GM23338 (cell line): ENCODE data around the gene CENPO. TPM values are rescaled to one million over a fixed set of nuclear protein-coding genes. Genes with fewer than 3 reads are reported as not detected.
A peak's percentile ranks its signal among the peaks of the same experiment; 100 is the strongest.

Experiments
- ATAC-seq: fragments of 200-7000 bp; cut with Tn5 transposase; 3 replicates; pipeline ENCODE4 v1.9.1; 2020
- DNase-seq: peaks from one replicate; pipeline ENCODE4 v3.0.0-alpha.2; 2015; ENCODE audit warnings: low spot score
- H2AFZ ChIP-seq: fragments of 200-600 bp; sonication (generic); 2 replicates; pipeline ENCODE4 v1.8.0; 2016; ENCODE audit warnings: antibody characterized with exemption, mild to moderate bottlenecking, moderate library complexity
- H3F3A ChIP-seq: fragments of 200-600 bp; sonication (generic); replicated peaks from 2 replicates; pipeline ENCODE4 v1.8.0; 2017; ENCODE audit warnings: antibody characterized with exemption, mixed run types, low read depth
- H3K27ac ChIP-seq: fragments of 200-600 bp; sonication (generic); 2 replicates; pipeline ENCODE4 v1.6.1; 2016; ENCODE audit warnings: low read depth
- H3K27me3 ChIP-seq: fragments of 200-600 bp; sonication (generic); 2 replicates; pipeline ENCODE4 v1.8.0; 2016; ENCODE audit warnings: mild to moderate bottlenecking, mixed run types, moderate library complexity; ENCODE audit not compliant: insufficient read depth
- H3K36me3 ChIP-seq: fragments of 200-600 bp; sonication (generic); 2 replicates; pipeline ENCODE4 v1.8.0; 2016; ENCODE audit warnings: mild to moderate bottlenecking; ENCODE audit not compliant: insufficient read depth
- H3K4me1 ChIP-seq: fragments of 200-600 bp; sonication (generic); 2 replicates; pipeline ENCODE4 v1.8.0; 2016; ENCODE audit warnings: mild to moderate bottlenecking, moderate library complexity; ENCODE audit not compliant: insufficient read depth
- H3K4me2 ChIP-seq: fragments of 200-600 bp; sonication (generic); 2 replicates; pipeline ENCODE4 v1.7.1; 2017; ENCODE audit warnings: mixed run types
- H3K4me3 ChIP-seq: fragments of 200-600 bp; sonication (generic); 2 replicates; pipeline ENCODE4 v1.6.1; 2016; ENCODE audit warnings: mixed run types
- H3K79me2 ChIP-seq: fragments of 200-600 bp; sonication (generic); replicated peaks from 2 replicates; pipeline ENCODE4 v1.8.0; 2017; ENCODE audit warnings: mild to moderate bottlenecking; ENCODE audit not compliant: insufficient read depth
- H3K9me2 ChIP-seq: fragments of 200-600 bp; sonication (generic); 2 replicates; pipeline ENCODE4 v1.8.0; 2017; ENCODE audit not compliant: insufficient read depth
- H4K20me1 ChIP-seq: fragments of 200-600 bp; sonication (generic); replicated peaks from 2 replicates; pipeline ENCODE4 v1.8.0; 2017; ENCODE audit warnings: mild to moderate bottlenecking; ENCODE audit not compliant: insufficient read depth
- H3K27ac Mint-ChIP-seq: 2 replicates; pipeline ENCODE4 v1.8.0; 2020; ENCODE audit warnings: inconsistent platforms, mild to moderate bottlenecking, moderate library complexity, mixed read lengths
- H3K27me3 Mint-ChIP-seq: 3 replicates; pipeline ENCODE4 v1.8.0; 2022; ENCODE audit warnings: low read depth, mild to moderate bottlenecking, moderate library complexity, mixed read lengths, inconsistent platforms; ENCODE audit not compliant: insufficient read depth, poor library complexity
- H3K36me3 Mint-ChIP-seq: 3 replicates; pipeline ENCODE4 v1.8.0; 2021; ENCODE audit warnings: low read depth, mild to moderate bottlenecking, inconsistent platforms, moderate library complexity, mixed read lengths
- H3K4me1 Mint-ChIP-seq: 3 replicates; pipeline ENCODE4 v1.8.0; 2020; ENCODE audit warnings: mild to moderate bottlenecking, inconsistent platforms, mixed read lengths
- H3K4me3 Mint-ChIP-seq: 3 replicates; pipeline ENCODE4 v1.8.0; 2021; ENCODE audit warnings: moderate library complexity, mild to moderate bottlenecking, inconsistent platforms, mixed read lengths
- H3K9me3 Mint-ChIP-seq: 3 replicates; pipeline ENCODE4 v1.8.0; 2020; ENCODE audit warnings: moderate library complexity, mild to moderate bottlenecking, inconsistent platforms, mixed read lengths
- CTCF ChIP-seq, 2 experiments: fragments of 200-600 bp in 1 of 2; sonication (generic) in 1 of 2; conservative IDR thresholded peaks; 2 replicates each; pipeline versions ENCODE4 v1.5.1 to v1.6.1; 2016 to 2017; ENCODE audit warnings: antibody characterized with exemption in 2 of 2, low read depth in 2 of 2, mild to moderate bottlenecking in 2 of 2, moderate library complexity in 1 of 2
- EZH2 ChIP-seq: fragments of 200-600 bp; sonication (generic); IDR thresholded peaks from one replicate; pipeline ENCODE4 v1.8.0; 2017; ENCODE audit warnings: antibody characterized with exemption, mild to moderate bottlenecking, low read depth; ENCODE audit not compliant: unreplicated experiment
- JUNB ChIP-seq: IDR thresholded peaks from one replicate; pipeline ENCODE4 v1.6.1; 2016; ENCODE audit warnings: antibody characterized with exemption; ENCODE audit not compliant: unreplicated experiment
- REST ChIP-seq: IDR thresholded peaks from one replicate; pipeline ENCODE4 v1.6.1; 2018; ENCODE audit warnings: antibody characterized with exemption; ENCODE audit not compliant: unreplicated experiment
- ZNF114 ChIP-seq: fragments of 250-450 bp; sonication (Bioruptor Pico); IDR thresholded peaks from 2 replicates; pipeline ENCODE4 v1.5.0; 2020; ENCODE audit warnings: mild to moderate bottlenecking, moderate library complexity
- ZNF331 ChIP-seq: fragments of 250-450 bp; sonication (Bioruptor Pico); IDR thresholded peaks from 2 replicates; pipeline ENCODE4 v1.5.0; 2020; ENCODE audit warnings: low read depth, mild to moderate bottlenecking, moderate library complexity
- polyA plus RNA-seq: library from polyadenylated mRNA; unstranded; fragments of >200 nt; fragmentation: Nextera tagmentation; extraction: Ambion mirVana; gene quantifications from 2 replicates; pipeline ENCODE4 v1.2.1, GENCODE V29; 2016
- total RNA-seq: library from RNA; depleted of rRNA; stranded (reverse); fragments of >200 nt; shearing (Covaris generic); gene quantifications from 2 replicates; pipeline ENCODE4 v1.2.3, GENCODE V29; 2014

The CENPO gene
- total and polyA plus RNA-seq, 2 experiments from 2014 or later: 27.0 to 44.7 TPM

GRCh38 chr2:24832931-24833701 is 39.9 kb downstream of the CENPO start:
- peaks cover 19% of the 10 kb centered on the region for H3K4me1 Mint-ChIP-seq
- Histone ChIP-seq H3K4me2 (no peak overlapping the region), H3K4me1 (0 out of 2 replicates have a peak, but pooled peaks cover 3% of the 10 kb centered on the region), H3K27ac (no peak overlapping the region), H3K36me3 (no peaks in the 10 kb centered on the region), H3K27me3 (no peaks in the 10 kb centered on the region), H3K4me3 (no peak overlapping the region), H4K20me1 (no peaks in the 10 kb centered on the region), H3K9me2 (no peaks in the 10 kb centered on the region), H2AFZ (no peak overlapping the region), H3F3A (no peaks in the 10 kb centered on the region), H3K79me2 (no peaks in the 10 kb centered on the region)
- H3K4me3 Mint-ChIP-seq: no peak overlapping the region; the same call in 2 of the 3 replicates
- 0 out of 2 replicates have a peak overlapping the region, but pooled peaks have one; percentile 17 for H3K27ac Mint-ChIP-seq
- H3K9me3 Mint-ChIP-seq: no peaks in the 10 kb centered on the region
- peak; percentile 57 for ATAC-seq
- no peak for DNase-seq
- H3K27me3 Mint-ChIP-seq: peaks cover 9% of the 10 kb centered on the region
- 0 out of 4 replicates have a peak, but pooled peaks of 1 of the 2 experiments have one; percentile 4 for TF ChIP-seq CTCF (conservative IDR thresholded peaks at IDR 0.05; ENCODE audit: low read depth in 2 of 2)
- TF ChIP-seq ZNF114 (CRISPR knock-in tag): no peak
- H3K36me3 Mint-ChIP-seq: peaks cover 52% of the 10 kb centered on the region

GRCh38 chr2:24833821-24834732 is 40.9 kb downstream of the CENPO start:
- no peak overlapping the region for H3K27ac Mint-ChIP-seq
- Histone ChIP-seq H4K20me1 (no peaks in the 10 kb centered on the region), H3K9me2 (no peaks in the 10 kb centered on the region), H3K4me3 (no peak overlapping the region), H3K4me2 (no peak overlapping the region), H3F3A (no peaks in the 10 kb centered on the region), H3K27me3 (no peaks in the 10 kb centered on the region), H2AFZ (no peak overlapping the region), H3K36me3 (no peaks in the 10 kb centered on the region), H3K79me2 (no peaks in the 10 kb centered on the region), H3K27ac (no peak overlapping the region), H3K4me1 (0 out of 2 replicates have a peak, but pooled peaks cover 3% of the 10 kb centered on the region)
- H3K9me3 Mint-ChIP-seq: no peaks in the 10 kb centered on the region
- H3K4me3 Mint-ChIP-seq: no peak overlapping the region
- ATAC-seq (no peak), DNase-seq (no peak)
- peaks cover 7% of the 10 kb centered on the region for H3K27me3 Mint-ChIP-seq
- peaks cover 52% of the 10 kb centered on the region for H3K36me3 Mint-ChIP-seq
- peaks cover 17% of the 10 kb centered on the region for H3K4me1 Mint-ChIP-seq
- TF ChIP-seq ZNF114 (CRISPR knock-in tag) (no peak), EZH2 (no peak), JUNB (no peak), ZNF331 (CRISPR knock-in tag) (no peak), REST (no peak)
